ENCODE results near the gene CCSER2. TPM values are rescaled to one million over a fixed set of nuclear protein-coding genes. Genes with fewer than 3 reads are reported as not detected.

CCSER2 gene
- total RNA-seq, 1 donor: 40.8 TPM

- DNase-seq (ENCODE audit: low read depth): no peak
- no peak for TF ChIP-seq CTCF (IDR thresholded peaks at IDR 0.05; ENCODE audit: insufficient read depth, low read length)
- H3K4me3 ChIP-seq (ENCODE audit: low read depth, low read length): no peak overlapping the region
Measured at GRCh38 chr10:84565881-84566582, 237.6 kb downstream of the CCSER2 start.

GRCh38 chr10:84567133-84567532 lies 238.7 kb downstream of the CCSER2 start:
- no peak overlapping the region for H3K4me3 ChIP-seq (ENCODE audit: low read depth, low read length)
- no peak for DNase-seq (ENCODE audit: low read depth)
- TF ChIP-seq CTCF (IDR thresholded peaks at IDR 0.05; ENCODE audit: insufficient read depth, low read length): no peak

Other genes with a start within 250 kb of the CCSER2 start
- gene GHITM, start 189.1 kb upstream of the CCSER2 start, total RNA-seq (ENCODE audit: low replicate concordance): 117 and 161 TPM in 2 replicates
- gene GPR15LG, start 154.8 kb upstream of the CCSER2 start, total RNA-seq (ENCODE audit: low replicate concordance): not detected in 2 replicates
- not detected in 2 replicates for gene CDHR1, start 134.1 kb upstream of the CCSER2 start, total RNA-seq (ENCODE audit: low replicate concordance)
- not detected in 2 replicates for gene LRIT2, start 103.0 kb upstream of the CCSER2 start, total RNA-seq (ENCODE audit: low replicate concordance)
- gene LRIT1, start 87.0 kb upstream of the CCSER2 start, total RNA-seq (ENCODE audit: low replicate concordance): not detected in 2 replicates
- not detected in 2 replicates for gene RGR, start 83.5 kb upstream of the CCSER2 start, total RNA-seq (ENCODE audit: low replicate concordance)